KMS-11 (cell line): ENCODE results near the gene STK11IP.

Source experiments
- H2AFZ ChIP-seq: fragments of 200-600 bp; sonication (generic); 2 replicates; pipeline ENCODE4 v1.6.1; 2016; ENCODE audit warnings: antibody characterized with exemption, mixed run types, low read depth
- H3K27ac ChIP-seq: fragments of 200-600 bp; sonication (generic); 2 replicates; pipeline ENCODE4 v1.6.1; 2016; ENCODE audit warnings: mild to moderate bottlenecking, mixed run types
- H3K27me3 ChIP-seq: fragments of 200-600 bp; sonication (generic); 2 replicates; pipeline ENCODE4 v1.6.1; 2017; ENCODE audit warnings: mild to moderate bottlenecking, low read depth, mixed run types, moderate library complexity; ENCODE audit not compliant: insufficient read depth
- H3K36me3 ChIP-seq: fragments of 200-600 bp; sonication (generic); 2 replicates; pipeline ENCODE4 v1.6.1; 2017; ENCODE audit warnings: mild to moderate bottlenecking, mixed run types; ENCODE audit not compliant: insufficient read depth
- H3K4me1 ChIP-seq: fragments of 200-600 bp; sonication (generic); 2 replicates; pipeline ENCODE4 v1.6.1; 2016; ENCODE audit warnings: mild to moderate bottlenecking, low read depth, mixed run types; ENCODE audit not compliant: poor library complexity, severe bottlenecking
- H3K4me2 ChIP-seq: fragments of 200-600 bp; sonication (generic); 2 replicates; pipeline ENCODE4 v1.7.0; 2016; ENCODE audit warnings: mild to moderate bottlenecking, mixed run types
- H3K4me3 ChIP-seq: fragments of 200-600 bp; sonication (generic); IDR thresholded peaks from 2 replicates; pipeline ENCODE4 v1.6.1; 2017; ENCODE audit warnings: low read depth, low read length, mixed read lengths; ENCODE audit not compliant: insufficient read depth
- H3K79me2 ChIP-seq: fragments of 200-600 bp; sonication (generic); 2 replicates; pipeline ENCODE4 v1.6.1; 2016; ENCODE audit warnings: low read depth, mixed run types; ENCODE audit not compliant: insufficient read depth
- H3K9ac ChIP-seq: fragments of 200-600 bp; sonication (generic); 2 replicates; pipeline ENCODE4 v1.6.1; 2016; ENCODE audit warnings: mild to moderate bottlenecking, mixed run types
- H4K20me1 ChIP-seq: fragments of 200-600 bp; sonication (generic); 2 replicates; pipeline ENCODE4 v1.6.1; 2016; ENCODE audit warnings: mild to moderate bottlenecking, mixed run types; ENCODE audit not compliant: insufficient read depth
- CTCF ChIP-seq: fragments of 200-600 bp; sonication (generic); conservative IDR thresholded peaks from 2 replicates; pipeline ENCODE4 v1.6.1; 2017; ENCODE audit warnings: low read depth, mild to moderate bottlenecking, antibody characterized with exemption, low read length, moderate library complexity, mixed read lengths

Gene STK11IP

GRCh38 chr2:219662566-219662965 lies 64.9 kb downstream of the STK11IP start:
- H3K9ac ChIP-seq, result no peak overlapping the region
- H4K20me1 ChIP-seq, result no peaks in the 10 kb centered on the region
- no peak for TF ChIP-seq CTCF
- H3K36me3 ChIP-seq, result no peaks in the 10 kb centered on the region
- H3K4me1 ChIP-seq, result no peaks in the 10 kb centered on the region
- H3K4me3 ChIP-seq, result no peak overlapping the region
- no peak overlapping the region for H3K27ac ChIP-seq
- H3K4me2 ChIP-seq, result no peak overlapping the region
- H2AFZ ChIP-seq, result no peak overlapping the region
- no peaks in the 10 kb centered on the region for H3K27me3 ChIP-seq
- no peaks in the 10 kb centered on the region for H3K79me2 ChIP-seq

- H4K20me1 ChIP-seq, result no peaks in the 10 kb centered on the region
- TF ChIP-seq CTCF, result no peak
- H3K4me1 ChIP-seq, result no peaks in the 10 kb centered on the region
- H3K27ac ChIP-seq, result no peak overlapping the region
- no peak overlapping the region for H2AFZ ChIP-seq
- no peak overlapping the region for H3K4me2 ChIP-seq
- H3K4me3 ChIP-seq, result no peak overlapping the region
- H3K36me3 ChIP-seq, result no peaks in the 10 kb centered on the region
- H3K79me2 ChIP-seq, result no peaks in the 10 kb centered on the region
- H3K27me3 ChIP-seq, result no peaks in the 10 kb centered on the region
- H3K9ac ChIP-seq, result no peak overlapping the region
Measured at GRCh38 chr2:219663116-219663762, 65.6 kb downstream of the STK11IP start.

- Histone ChIP-seq H3K4me2 (no peak overlapping the region), H3K36me3 (no peaks in the 10 kb centered on the region), H3K27me3 (no peaks in the 10 kb centered on the region), H2AFZ (no peak overlapping the region), H3K27ac (no peak overlapping the region), H3K4me3 (no peak overlapping the region), H3K4me1 (no peaks in the 10 kb centered on the region), H4K20me1 (no peaks in the 10 kb centered on the region), H3K9ac (no peak overlapping the region), H3K79me2 (no peaks in the 10 kb centered on the region)
- TF ChIP-seq CTCF, result no peak
Measured at GRCh38 chr2:219664041-219664440, 66.4 kb downstream of the STK11IP start.

GRCh38 chr2:219664944-219665343 lies 67.3 kb downstream of the STK11IP start:
- H2AFZ ChIP-seq, result no peak overlapping the region
- no peak overlapping the region for H3K4me3 ChIP-seq
- H3K9ac ChIP-seq, result no peak overlapping the region
- H4K20me1 ChIP-seq, result no peaks in the 10 kb centered on the region
- no peak overlapping the region for H3K27ac ChIP-seq
- no peaks in the 10 kb centered on the region for H3K79me2 ChIP-seq
- no peaks in the 10 kb centered on the region for H3K36me3 ChIP-seq
- H3K4me1 ChIP-seq, result no peaks in the 10 kb centered on the region
- TF ChIP-seq CTCF, result no peak
- H3K4me2 ChIP-seq, result no peak overlapping the region
- no peaks in the 10 kb centered on the region for H3K27me3 ChIP-seq
